Measurements from ENCODE around the gene RELB. TPM values are rescaled to one million over a fixed set of nuclear protein-coding genes. Genes with fewer than 3 reads are reported as not detected.

RELB gene
- total and polyA plus RNA-seq, 9 of the 15 experiments (the other 6 are each of a cell fraction or from before 2014, with no cell fraction given): 0.15 to 1.1 (median 0.28) TPM; not detected in 2

Small RNAs within 50 kb of the gene (small RNA-seq; reads per million reads assigned to genes)
- not detected for gene RNU6-611P

Other genes starting within 250 kb of the RELB start
Only the 7 nearest of the 18 such genes appear.
- 151 and 190 TPM in 2 replicates for gene APOC1, start 86.9 kb upstream of the RELB start, total RNA-seq (2014; rRNA removed)
- gene APOC1, start 86.9 kb upstream of the RELB start, total RNA-seq (2014; rRNA removed; fragmentation: Illumina TruSeq; extraction: Trizol): 134 and 155 TPM in 2 replicates
- gene APOC1, start 86.9 kb upstream of the RELB start, total RNA-seq (2015; rRNA removed; fragmentation: Illumina TruSeq; extraction: Trizol): 305 and 312 TPM in 2 replicates
- gene APOC1, start 86.9 kb upstream of the RELB start, total RNA-seq (2021): 220 and 308 TPM in 2 replicates
- 115 and 174 TPM in 2 replicates for gene APOC1, start 86.9 kb upstream of the RELB start, polyA plus RNA-seq (2011; rRNA removed)
- gene APOC1, start 86.9 kb upstream of the RELB start, polyA plus RNA-seq (2014; fragmentation: Illumina TruSeq; extraction: Trizol): 239 and 302 TPM in 2 replicates
- 100 to 1,000 TPM; 371 to 408 TPM for gene APOC1, start 86.9 kb upstream of the RELB start, polyA plus RNA-seq (2014; fragmentation: Nextera tagmentation; extraction: Ambion mirVana)
- gene APOC1, start 86.9 kb upstream of the RELB start, polyA plus RNA-seq (2014; rRNA removed): 184 and 227 TPM in 2 replicates
- not detected in 2 replicates for gene APOC4, start 59.2 kb upstream of the RELB start, total RNA-seq (2014; rRNA removed)
- gene APOC4, start 59.2 kb upstream of the RELB start, total RNA-seq (2014; rRNA removed; fragmentation: Illumina TruSeq; extraction: Trizol): not detected in 2 replicates
- gene APOC4, start 59.2 kb upstream of the RELB start, total RNA-seq (2015; rRNA removed; fragmentation: Illumina TruSeq; extraction: Trizol): not detected in 2 replicates
- gene APOC4, start 59.2 kb upstream of the RELB start, total RNA-seq (2021): not detected in 2 replicates
- gene APOC4, start 59.2 kb upstream of the RELB start, polyA plus RNA-seq (2011; rRNA removed): not detected in 2 replicates
- gene APOC4, start 59.2 kb upstream of the RELB start, polyA plus RNA-seq (2014; fragmentation: Illumina TruSeq; extraction: Trizol): 0.46 TPM in 1 of 2 replicates, not detected in the other
- not detected for gene APOC4, start 59.2 kb upstream of the RELB start, polyA plus RNA-seq (2014; fragmentation: Nextera tagmentation; extraction: Ambion mirVana)
- gene APOC4, start 59.2 kb upstream of the RELB start, polyA plus RNA-seq (2014; rRNA removed): not detected in 2 replicates
- gene APOC2, start 55.4 kb upstream of the RELB start, total RNA-seq (2014; rRNA removed): 0.24 TPM in 1 of 2 replicates, not detected in the other
- gene APOC2, start 55.4 kb upstream of the RELB start, total RNA-seq (2014; rRNA removed; fragmentation: Illumina TruSeq; extraction: Trizol): not detected in 2 replicates
- gene APOC2, start 55.4 kb upstream of the RELB start, total RNA-seq (2015; rRNA removed; fragmentation: Illumina TruSeq; extraction: Trizol): 0.33 and 0.60 TPM in 2 replicates
- 0.63 and 0.78 TPM in 2 replicates for gene APOC2, start 55.4 kb upstream of the RELB start, total RNA-seq (2021)
- gene APOC2, start 55.4 kb upstream of the RELB start, polyA plus RNA-seq (2011; rRNA removed): 0.47 and 1.1 TPM in 2 replicates
- 0.59 TPM in 1 of 2 replicates, not detected in the other for gene APOC2, start 55.4 kb upstream of the RELB start, polyA plus RNA-seq (2014; fragmentation: Illumina TruSeq; extraction: Trizol)
- gene APOC2, start 55.4 kb upstream of the RELB start, polyA plus RNA-seq (2014; fragmentation: Nextera tagmentation; extraction: Ambion mirVana): under 1 TPM; 0.53 TPM
- 0.42 TPM in 1 of 2 replicates, not detected in the other for gene APOC2, start 55.4 kb upstream of the RELB start, polyA plus RNA-seq (2014; rRNA removed)
- 27.5 and 61.8 TPM in 2 replicates for gene CLPTM1, start 46.1 kb upstream of the RELB start, total RNA-seq (2014; rRNA removed)
- gene CLPTM1, start 46.1 kb upstream of the RELB start, total RNA-seq (2014; rRNA removed; fragmentation: Illumina TruSeq; extraction: Trizol): 10.1 and 10.6 TPM in 2 replicates
- gene CLPTM1, start 46.1 kb upstream of the RELB start, total RNA-seq (2015; rRNA removed; fragmentation: Illumina TruSeq; extraction: Trizol): 21.8 and 24.7 TPM in 2 replicates
- 90.2 and 96.0 TPM in 2 replicates for gene CLPTM1, start 46.1 kb upstream of the RELB start, total RNA-seq (2021)
- 28.8 and 53.6 TPM in 2 replicates for gene CLPTM1, start 46.1 kb upstream of the RELB start, polyA plus RNA-seq (2011; rRNA removed)
- gene CLPTM1, start 46.1 kb upstream of the RELB start, polyA plus RNA-seq (2014; fragmentation: Illumina TruSeq; extraction: Trizol): 80.9 and 88.2 TPM in 2 replicates
- 1 to 10 TPM in 1 of 2 experiments, under 1 TPM in 1; 0.37 to 2.4 TPM for gene CLPTM1, start 46.1 kb upstream of the RELB start, polyA plus RNA-seq (2014; fragmentation: Nextera tagmentation; extraction: Ambion mirVana)
- gene CLPTM1, start 46.1 kb upstream of the RELB start, polyA plus RNA-seq (2014; rRNA removed): 42.1 and 44.3 TPM in 2 replicates
- gene CLASRP, start 37.6 kb downstream of the RELB start, total RNA-seq (2014; rRNA removed): 56.7 and 74.5 TPM in 2 replicates
- 31.1 and 34.6 TPM in 2 replicates for gene CLASRP, start 37.6 kb downstream of the RELB start, total RNA-seq (2014; rRNA removed; fragmentation: Illumina TruSeq; extraction: Trizol)
- 46.4 and 46.7 TPM in 2 replicates for gene CLASRP, start 37.6 kb downstream of the RELB start, total RNA-seq (2015; rRNA removed; fragmentation: Illumina TruSeq; extraction: Trizol)
- gene CLASRP, start 37.6 kb downstream of the RELB start, total RNA-seq (2021): 81.6 and 86.3 TPM in 2 replicates
- 34.4 and 55.3 TPM in 2 replicates for gene CLASRP, start 37.6 kb downstream of the RELB start, polyA plus RNA-seq (2011; rRNA removed)
- gene CLASRP, start 37.6 kb downstream of the RELB start, polyA plus RNA-seq (2014; fragmentation: Illumina TruSeq; extraction: Trizol): 44.0 and 45.2 TPM in 2 replicates
- gene CLASRP, start 37.6 kb downstream of the RELB start, polyA plus RNA-seq (2014; fragmentation: Nextera tagmentation; extraction: Ambion mirVana): 1 to 10 TPM in 1 of 2 experiments, under 1 TPM in 1; 0.94 to 1.2 TPM
- gene CLASRP, start 37.6 kb downstream of the RELB start, polyA plus RNA-seq (2014; rRNA removed): 72.2 and 80.0 TPM in 2 replicates
- 1.5 and 2.7 TPM in 2 replicates for gene ZNF296, start 75.0 kb downstream of the RELB start, total RNA-seq (2014; rRNA removed)
- gene ZNF296, start 75.0 kb downstream of the RELB start, total RNA-seq (2014; rRNA removed; fragmentation: Illumina TruSeq; extraction: Trizol): 0.07 TPM in 1 of 2 replicates, not detected in the other
- 0.54 and 0.72 TPM in 2 replicates for gene ZNF296, start 75.0 kb downstream of the RELB start, total RNA-seq (2015; rRNA removed; fragmentation: Illumina TruSeq; extraction: Trizol)
- 8.8 and 10.3 TPM in 2 replicates for gene ZNF296, start 75.0 kb downstream of the RELB start, total RNA-seq (2021)
- gene ZNF296, start 75.0 kb downstream of the RELB start, polyA plus RNA-seq (2011; rRNA removed): 0.13 and 0.28 TPM in 2 replicates
- 0.39 and 2.0 TPM in 2 replicates for gene ZNF296, start 75.0 kb downstream of the RELB start, polyA plus RNA-seq (2014; fragmentation: Illumina TruSeq; extraction: Trizol)
- gene ZNF296, start 75.0 kb downstream of the RELB start, polyA plus RNA-seq (2014; fragmentation: Nextera tagmentation; extraction: Ambion mirVana): under 1 TPM in 1 of 2 experiments, not detected in 1; 0.03 TPM
- 2.0 and 2.4 TPM in 2 replicates for gene ZNF296, start 75.0 kb downstream of the RELB start, polyA plus RNA-seq (2014; rRNA removed)
- gene GEMIN7, start 77.8 kb downstream of the RELB start, total RNA-seq (2014; rRNA removed): 54.9 and 62.7 TPM in 2 replicates
- gene GEMIN7, start 77.8 kb downstream of the RELB start, total RNA-seq (2014; rRNA removed; fragmentation: Illumina TruSeq; extraction: Trizol): 31.3 and 33.0 TPM in 2 replicates
- gene GEMIN7, start 77.8 kb downstream of the RELB start, total RNA-seq (2015; rRNA removed; fragmentation: Illumina TruSeq; extraction: Trizol): 39.5 and 42.3 TPM in 2 replicates
- gene GEMIN7, start 77.8 kb downstream of the RELB start, total RNA-seq (2021): 60.7 and 62.6 TPM in 2 replicates
- gene GEMIN7, start 77.8 kb downstream of the RELB start, polyA plus RNA-seq (2011; rRNA removed): 23.1 and 32.5 TPM in 2 replicates
- gene GEMIN7, start 77.8 kb downstream of the RELB start, polyA plus RNA-seq (2014; fragmentation: Illumina TruSeq; extraction: Trizol): 32.6 and 50.6 TPM in 2 replicates
- gene GEMIN7, start 77.8 kb downstream of the RELB start, polyA plus RNA-seq (2014; fragmentation: Nextera tagmentation; extraction: Ambion mirVana): 100 to 1,000 TPM in 1 of 2 experiments, 10 to 100 TPM in 1; 84.9 to 124 TPM
- gene GEMIN7, start 77.8 kb downstream of the RELB start, polyA plus RNA-seq (2014; rRNA removed): 49.6 and 57.5 TPM in 2 replicates

Data from K562 (cell line).